OCI-LY7 (cell line): ENCODE measurements around the gene EIF5AL1. TPM values are rescaled to one million over a fixed set of nuclear protein-coding genes. Genes with fewer than 3 reads are reported as not detected.

Source experiments
- BruUV-seq: library from RNA; stranded (reverse); fragments of 400-500 nt; replicated peaks from 2 replicates; lab custom pipeline; 2021; lab: Mats Ljungman, UMichigan
- CTCF ChIA-PET: fragments of 300-600 bp; sonication (Branson Sonifier 250); formaldehyde crosslinking; loops from one replicate; lab custom pipeline; 2022; ENCODE audit warnings: antibody characterized with exemption; ENCODE audit not compliant: unreplicated experiment; lab: Charles Lee
- POLR2A ChIA-PET: fragments of 300-600 bp; sonication (Branson Sonifier 250); formaldehyde crosslinking; loops from one replicate; lab custom pipeline; 2022; ENCODE audit warnings: antibody characterized with exemption; lab: Charles Lee
- DNase-seq: peaks from one replicate; pipeline ENCODE4 v3.0.0-alpha.2; 2015; ENCODE audit warnings: low spot score
- H2AFZ ChIP-seq: fragments of 200-600 bp; sonication (generic), shearing (Covaris generic); 2 replicates; pipeline ENCODE4 v1.6.1; 2014; ENCODE audit warnings: mild to moderate bottlenecking, antibody characterized with exemption, low read length, moderate library complexity
- H3K27ac ChIP-seq: fragments of 200-600 bp; sonication (generic); 2 replicates; pipeline ENCODE4 v1.5.1; 2014; ENCODE audit warnings: mixed run types, low read depth, mild to moderate bottlenecking, moderate library complexity, low read length, inconsistent platforms; ENCODE audit not compliant: poor library complexity, severe bottlenecking
- H3K36me3 ChIP-seq: fragments of 200-600 bp; sonication (generic); 2 replicates; pipeline ENCODE4 v1.6.1; 2014; ENCODE audit warnings: mild to moderate bottlenecking, antibody characterized with exemption, low read length, moderate library complexity, mixed read lengths; ENCODE audit not compliant: insufficient read depth
- H3K4me1 ChIP-seq: fragments of 200-600 bp; sonication (generic); 2 replicates; pipeline ENCODE4 v1.5.1; 2014; ENCODE audit warnings: mild to moderate bottlenecking, low read length; ENCODE audit not compliant: insufficient read depth, poor library complexity, severe bottlenecking
- H3K4me2 ChIP-seq: fragments of 200-600 bp; sonication (generic); 2 replicates; pipeline ENCODE4 v1.6.1; 2014; ENCODE audit warnings: mild to moderate bottlenecking, low read length
- H3K4me3 ChIP-seq: fragments of 200-600 bp; sonication (generic); 2 replicates; pipeline ENCODE4 v1.5.1; 2014; ENCODE audit warnings: mild to moderate bottlenecking, low read depth, low read length; ENCODE audit not compliant: poor library complexity, severe bottlenecking
- H3K79me2 ChIP-seq: fragments of 200-600 bp; sonication (generic); 2 replicates; pipeline ENCODE4 v1.6.1; 2016; ENCODE audit warnings: low read depth, mild to moderate bottlenecking, low read length, moderate library complexity, mixed read lengths; ENCODE audit not compliant: insufficient read depth
- H3K9me2 ChIP-seq: fragments of 200-600 bp; sonication (generic); 2 replicates; pipeline ENCODE4 v1.6.1; 2016; ENCODE audit warnings: mild to moderate bottlenecking, low read length, mixed read lengths; ENCODE audit not compliant: insufficient read depth
- H3K9me3 ChIP-seq: fragments of 200-600 bp; sonication (generic); 2 replicates; pipeline ENCODE4 v1.6.1; 2014; ENCODE audit warnings: mild to moderate bottlenecking, mixed run types, low read length, mixed read lengths
- H4K20me1 ChIP-seq: fragments of 200-600 bp; sonication (generic); 2 replicates; pipeline ENCODE4 v1.6.1; 2014; ENCODE audit warnings: mild to moderate bottlenecking, antibody characterized with exemption, low read length, moderate library complexity, mixed read lengths; ENCODE audit not compliant: insufficient read depth
- EZH2phosphoT487 ChIP-seq: fragments of 200-600 bp; sonication (generic); IDR thresholded peaks from 2 replicates; pipeline ENCODE4 v1.6.1; 2018; ENCODE audit warnings: low read depth, borderline replicate concordance, mild to moderate bottlenecking, mixed run types, antibody characterized with exemption, low read length, moderate library complexity, mixed read lengths
- intact Hi-C: fragments of 100-400 bp; cut with micrococcal nuclease; formaldehyde crosslinking; loops from one replicate; pipeline ENCODE4 v1.10.0; 2022; ENCODE audit not compliant: unreplicated experiment
- total RNA-seq, 2 experiments: library from RNA; depleted of rRNA in 1 of 2; stranded (reverse); fragments of >200 nt in 1 of 2; shearing (Covaris generic) in 1 of 2; gene quantifications; 2 replicates each; pipeline ENCODE4 v1.2.3, GENCODE V29; 2014 to 2022
- TF ChIP-seq, protein P1 (sequence below): fragments of 200-600 bp; sonication (generic); conservative IDR thresholded peaks from 2 replicates; pipeline ENCODE4 v1.5.1; 2014; ENCODE audit warnings: mild to moderate bottlenecking, antibody characterized with exemption, low read length, moderate library complexity, mixed read lengths

Gene EIF5AL1
- total RNA-seq, 2 experiments from 2014 or later, result 0.38 to 1.5 TPM

DNA sequence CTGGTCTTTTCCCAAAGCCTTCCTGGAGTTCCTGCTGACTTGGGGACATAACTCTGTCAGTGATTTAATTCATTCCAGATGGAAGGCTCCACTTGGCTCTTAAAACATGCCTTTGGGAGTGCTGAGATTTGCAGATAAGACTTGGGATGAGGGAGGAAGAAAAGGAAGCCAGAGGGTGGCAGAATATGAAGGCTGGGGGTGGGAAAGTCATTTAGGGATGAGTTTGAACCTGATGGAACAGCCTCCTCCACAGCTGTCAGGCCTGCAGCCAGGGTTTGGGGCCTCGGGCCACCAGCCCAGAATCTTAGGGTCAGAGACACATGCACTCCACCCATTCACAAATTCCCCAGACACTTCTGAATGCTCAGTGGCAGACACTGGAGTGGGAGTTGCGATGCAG, 28.4 kb upstream of the EIF5AL1 start:
- no peaks in the 10 kb centered on the region for H3K9me3 ChIP-seq
- ChIA-PET CTCF (no interaction called here), POLR2A (no interaction called here)
- H3K4me1 ChIP-seq, result no peaks in the 10 kb centered on the region
- no peaks in the 10 kb centered on the region for H3K36me3 ChIP-seq
- no peak for DNase-seq
- intact Hi-C loops, result no loop called here
- H3K4me2 ChIP-seq, result no peak overlapping the region
- H3K4me3 ChIP-seq, result no peak overlapping the region
- TF ChIP-seq, protein P1, sequence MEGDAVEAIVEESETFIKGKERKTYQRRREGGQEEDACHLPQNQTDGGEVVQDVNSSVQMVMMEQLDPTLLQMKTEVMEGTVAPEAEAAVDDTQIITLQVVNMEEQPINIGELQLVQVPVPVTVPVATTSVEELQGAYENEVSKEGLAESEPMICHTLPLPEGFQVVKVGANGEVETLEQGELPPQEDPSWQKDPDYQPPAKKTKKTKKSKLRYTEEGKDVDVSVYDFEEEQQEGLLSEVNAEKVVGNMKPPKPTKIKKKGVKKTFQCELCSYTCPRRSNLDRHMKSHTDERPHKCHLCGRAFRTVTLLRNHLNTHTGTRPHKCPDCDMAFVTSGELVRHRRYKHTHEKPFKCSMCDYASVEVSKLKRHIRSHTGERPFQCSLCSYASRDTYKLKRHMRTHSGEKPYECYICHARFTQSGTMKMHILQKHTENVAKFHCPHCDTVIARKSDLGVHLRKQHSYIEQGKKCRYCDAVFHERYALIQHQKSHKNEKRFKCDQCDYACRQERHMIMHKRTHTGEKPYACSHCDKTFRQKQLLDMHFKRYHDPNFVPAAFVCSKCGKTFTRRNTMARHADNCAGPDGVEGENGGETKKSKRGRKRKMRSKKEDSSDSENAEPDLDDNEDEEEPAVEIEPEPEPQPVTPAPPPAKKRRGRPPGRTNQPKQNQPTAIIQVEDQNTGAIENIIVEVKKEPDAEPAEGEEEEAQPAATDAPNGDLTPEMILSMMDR, result no peak
- no peak for TF ChIP-seq EZH2phosphoT487
- no peak overlapping the region for H3K27ac ChIP-seq
- BruUV-seq, result no TSS peak
- no peaks in the 10 kb centered on the region for H4K20me1 ChIP-seq
- H3K79me2 ChIP-seq, result no peaks in the 10 kb centered on the region
- no peak overlapping the region for H2AFZ ChIP-seq
- no peaks in the 10 kb centered on the region for H3K9me2 ChIP-seq

DNA sequence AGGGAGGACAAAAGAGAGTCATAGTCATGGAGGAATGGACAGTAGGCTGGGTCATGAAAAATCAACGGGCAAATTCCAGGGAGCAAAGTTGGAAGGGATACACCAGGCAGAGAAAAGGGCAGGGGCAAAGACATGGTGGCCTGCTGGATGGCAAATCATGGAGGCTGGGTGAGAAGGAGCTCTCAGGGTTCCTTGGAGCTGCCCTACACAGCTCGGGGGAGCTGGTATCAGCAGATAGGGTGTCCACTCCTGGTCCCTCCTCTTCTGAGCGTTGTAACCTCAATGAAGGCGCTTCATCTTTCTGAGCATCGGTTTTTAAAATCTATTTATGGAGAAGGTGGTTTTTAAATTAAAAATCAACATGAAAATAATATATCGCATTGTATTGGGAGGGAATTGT, 27.9 kb upstream of the EIF5AL1 start:
- no TSS peak for BruUV-seq
- no peaks in the 10 kb centered on the region for H3K36me3 ChIP-seq

More for the DNA sequence above, 27.9 kb upstream of the EIF5AL1 start:
- intact Hi-C loops, result no loop called here
- Histone ChIP-seq H3K9me2 (no peaks in the 10 kb centered on the region), H3K27ac (no peak overlapping the region), H3K4me1 (no peaks in the 10 kb centered on the region), H3K4me2 (no peak overlapping the region), H2AFZ (no peak overlapping the region), H3K79me2 (no peaks in the 10 kb centered on the region), H3K4me3 (no peak overlapping the region), H4K20me1 (no peaks in the 10 kb centered on the region), H3K9me3 (no peaks in the 10 kb centered on the region)
- ChIA-PET POLR2A (no interaction called here), CTCF (no interaction called here)
- TF ChIP-seq, protein P1, result no peak
- TF ChIP-seq EZH2phosphoT487, result no peak
- no peak for DNase-seq
